GM19452 (cell line): ENCODE measurements around the gene POLD3.

Experiments
- ATAC-seq: cut with Tn5 transposase; IDR thresholded peaks from one replicate; pipeline ENCODE4 v1.9.1; 2021; ENCODE audit not compliant: unreplicated experiment

The POLD3 gene

DNA sequence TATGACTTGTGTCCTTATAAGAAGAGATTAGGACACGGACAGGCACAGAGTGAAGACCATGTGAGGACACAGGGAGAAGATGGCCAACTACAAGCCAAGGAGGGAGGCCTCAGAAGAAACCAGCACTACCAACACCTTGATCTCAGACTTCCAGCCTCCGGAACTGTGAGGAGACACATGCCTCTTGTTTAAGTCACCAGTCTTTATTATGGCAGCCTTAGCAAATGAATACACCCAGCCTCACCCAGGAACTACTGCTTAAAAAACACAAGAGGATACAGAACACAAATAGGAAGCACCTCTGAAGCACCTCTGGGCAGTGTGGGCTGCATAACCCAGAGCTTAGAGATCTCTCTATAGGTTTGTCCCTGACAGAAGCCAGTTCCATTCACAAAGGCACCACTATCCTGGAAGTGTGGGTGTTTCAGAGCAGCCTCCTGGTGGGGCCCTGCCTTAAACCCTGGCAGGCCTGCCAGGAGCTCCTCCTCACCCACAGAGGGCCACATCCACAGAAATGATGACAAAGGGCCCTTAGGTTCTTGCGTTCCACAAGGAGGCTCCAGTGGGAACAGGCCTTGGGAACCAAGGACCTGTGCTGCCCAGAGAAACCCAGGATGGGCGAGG, 80.1 kb downstream of the POLD3 start:
- no peak for ATAC-seq

GRCh38 chr11:74672956-74673692, 80.7 kb downstream of the POLD3 start:
- no peak for ATAC-seq

DNA sequence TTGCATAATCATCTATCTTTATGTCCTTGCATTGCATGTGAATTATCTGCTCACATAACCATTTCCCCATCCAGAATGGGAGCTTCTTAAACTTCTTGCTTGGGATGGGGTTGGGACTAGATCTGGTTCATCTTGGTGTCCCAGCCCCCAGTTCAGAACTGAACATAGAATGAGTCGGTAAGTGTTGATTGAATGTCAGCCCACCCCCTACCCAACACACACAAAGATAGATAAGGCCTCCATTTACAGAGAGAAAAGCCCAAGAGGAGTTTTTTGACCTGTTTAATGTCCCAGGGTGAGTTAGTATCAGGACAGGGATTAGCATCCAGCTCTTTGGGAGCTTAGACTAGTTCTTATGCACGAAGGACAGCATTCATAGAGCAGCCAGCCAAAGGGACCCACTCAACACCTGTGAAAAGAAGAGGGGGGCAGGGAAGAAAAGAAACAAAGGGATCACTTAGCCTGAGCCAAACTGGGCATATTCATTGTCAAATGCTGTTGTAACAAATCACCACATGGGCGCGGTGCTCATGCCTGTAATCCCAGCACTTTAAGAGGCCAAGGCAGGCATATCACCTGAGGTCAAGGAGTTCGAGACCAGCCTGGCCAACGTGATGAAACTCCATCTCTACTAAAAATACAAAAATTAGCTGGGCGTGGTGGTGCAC, 81.4 kb downstream of the POLD3 start:
- no peak for ATAC-seq

- no peak for ATAC-seq
These were observed 83.4 kb downstream of the POLD3 start for GRCh38 chr11:74675761-74676160.

DNA sequence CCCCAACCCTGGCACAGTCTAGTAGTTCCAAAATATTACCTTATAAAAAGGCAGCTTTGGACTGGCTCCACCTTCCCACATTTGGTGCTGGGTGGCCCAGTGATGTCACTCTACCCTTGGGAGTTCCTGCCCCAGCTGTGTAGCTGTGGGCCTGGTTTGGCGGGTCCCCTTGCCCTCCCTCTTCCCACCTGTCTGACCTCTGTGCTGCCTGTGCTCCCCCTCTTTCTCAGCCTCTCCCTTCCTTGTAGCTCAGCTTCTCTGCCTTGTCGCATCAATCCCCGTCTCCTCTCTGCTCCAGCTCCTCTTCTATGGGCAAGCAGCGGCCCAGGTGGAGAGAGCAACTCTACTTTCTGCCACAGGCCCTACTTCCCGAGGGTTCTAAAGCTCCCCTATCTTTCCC, 84.2 kb downstream of the POLD3 start:
- ATAC-seq = no peak

- ATAC-seq = no peak
These were observed 84.7 kb downstream of the POLD3 start for GRCh38 chr11:74677131-74677530.

GRCh38 chr11:74678041-74678440, 85.7 kb downstream of the POLD3 start:
- no peak for ATAC-seq

GRCh38 chr11:74678591-74679512, 86.5 kb downstream of the POLD3 start:
- ATAC-seq = no peak

GRCh38 chr11:74679513-74679865, 87.1 kb downstream of the POLD3 start:
- ATAC-seq = no peak

GRCh38 chr11:74680035-74680671, 87.8 kb downstream of the POLD3 start:
- ATAC-seq = no peak

DNA sequence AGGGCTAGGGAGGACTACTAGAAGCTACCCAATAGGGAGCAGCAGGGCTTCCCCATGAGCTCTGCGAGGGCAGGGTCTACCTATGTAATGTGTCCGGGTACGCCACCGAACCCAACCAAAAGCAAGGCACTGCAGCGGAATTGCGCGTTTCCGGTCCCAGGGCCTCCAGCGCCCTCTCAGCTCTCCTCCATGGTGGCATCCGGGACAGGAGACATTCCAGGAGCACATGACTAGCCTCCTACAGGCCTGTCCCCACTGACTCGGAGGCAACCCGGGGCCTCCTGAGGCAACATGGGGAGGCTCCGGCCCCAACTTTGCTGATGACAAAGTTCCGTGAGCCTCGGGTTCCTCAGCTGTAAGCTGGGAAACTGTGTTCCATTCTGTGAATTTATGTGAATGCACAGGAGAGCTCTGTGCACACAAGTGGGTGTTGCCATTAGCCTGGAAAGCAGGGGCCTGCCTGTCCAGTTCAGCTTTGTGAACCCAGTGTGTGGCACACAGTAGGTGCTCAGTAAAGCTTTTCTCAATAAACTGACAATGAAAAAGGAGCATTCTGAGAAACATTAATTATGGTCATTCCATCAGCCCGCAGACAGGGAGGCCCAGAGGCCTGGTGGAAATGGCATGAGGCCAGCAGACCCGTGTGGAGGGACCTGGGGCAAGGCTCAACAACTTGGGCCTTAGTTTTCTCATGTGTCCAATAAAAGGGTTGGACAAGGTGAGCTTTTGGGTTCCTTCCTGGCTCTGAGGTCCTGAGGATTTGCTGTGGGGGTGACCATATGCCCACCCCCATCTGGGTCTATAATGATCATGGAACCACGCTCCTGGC, 88.5 kb downstream of the POLD3 start:
- ATAC-seq = no peak

- ATAC-seq = no peak
These were observed 89.6 kb downstream of the POLD3 start for GRCh38 chr11:74681686-74682651.

- no peak for ATAC-seq
These were observed 90.4 kb downstream of the POLD3 start for GRCh38 chr11:74682731-74683278.

DNA sequence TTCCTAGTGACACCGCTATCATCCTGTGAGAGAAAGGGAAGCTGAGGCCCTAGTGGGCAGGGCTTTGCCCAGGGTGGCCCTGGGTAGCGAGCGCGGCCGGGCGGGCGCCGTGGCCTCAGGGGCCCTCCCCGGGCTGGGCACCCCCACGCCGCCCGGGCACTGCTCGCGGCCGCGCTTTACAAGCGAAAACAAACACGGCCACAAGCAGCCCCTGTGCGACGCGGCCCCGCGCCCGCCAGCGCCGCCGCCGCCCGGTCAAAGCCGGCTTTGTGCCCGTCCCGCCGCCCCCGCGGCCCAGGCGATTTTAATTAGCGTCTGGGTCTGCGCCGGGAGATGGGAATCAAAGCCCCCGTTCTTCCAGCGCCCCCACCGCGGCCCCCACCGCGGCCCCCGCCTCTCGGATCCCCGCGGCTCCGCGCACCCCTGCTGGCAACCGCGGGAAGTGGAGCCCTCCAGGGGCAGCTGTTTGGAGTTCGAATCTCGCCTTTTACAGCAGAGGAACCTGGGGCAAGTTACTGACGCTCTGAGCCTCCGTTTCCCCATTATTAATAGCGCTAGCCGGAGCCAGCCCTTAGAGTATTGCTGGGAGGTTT, 91.0 kb downstream of the POLD3 start:
- ATAC-seq = no peak

DNA sequence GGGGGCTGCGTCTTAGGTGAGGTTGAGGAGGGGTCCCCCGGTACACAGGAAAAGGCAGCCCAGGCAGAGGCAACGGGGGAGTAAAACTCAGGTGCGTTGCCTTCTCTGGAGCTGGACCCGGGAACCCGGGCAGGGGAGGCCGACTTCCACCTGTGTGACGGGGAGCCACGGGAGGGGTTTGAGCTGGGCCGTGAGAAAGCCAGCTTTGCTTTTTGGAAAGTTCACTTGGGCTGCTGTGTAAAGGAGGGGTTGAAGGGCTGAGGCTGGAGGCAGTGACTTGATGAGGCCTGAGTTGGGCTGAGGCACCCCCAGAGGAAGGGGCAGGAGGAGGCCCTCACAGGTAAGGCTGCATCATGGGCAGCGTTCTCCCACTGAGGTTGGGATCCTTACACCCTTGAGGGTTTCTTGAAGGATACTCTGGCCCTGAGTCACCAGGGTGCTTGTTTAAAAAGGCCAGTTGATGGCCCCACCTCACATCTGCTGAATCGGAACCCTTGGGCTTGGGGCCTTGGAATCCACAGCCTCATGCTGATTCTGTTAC, 91.6 kb downstream of the POLD3 start:
- ATAC-seq = no peak

- no peak for ATAC-seq
These were observed 92.3 kb downstream of the POLD3 start for GRCh38 chr11:74684661-74685060.

GRCh38 chr11:74685338-74685737, 93.0 kb downstream of the POLD3 start:
- no peak for ATAC-seq

GRCh38 chr11:74685905-74686304, 93.5 kb downstream of the POLD3 start:
- ATAC-seq = no peak
